ENCODE measurements around the gene PPP2R5B. TPM values are rescaled to one million over a fixed set of nuclear protein-coding genes. Genes with fewer than 3 reads are reported as not detected.
A peak's percentile ranks its signal among the peaks of the same experiment; 100 is the strongest.

Gene PPP2R5B
- total and polyA plus RNA-seq, 9 of the 15 experiments (the other 6 are each of a cell fraction or from before 2014, with no cell fraction given): 0.10 to 7.8 (median 3.3) TPM

GRCh38 chr11:64923944-64924909 lies at the start of gene PPP2R5B (continued):
- peak; percentile 76 for TF ChIP-seq ZBTB40 (IDR thresholded peaks at IDR 0.05)
- TF ChIP-seq ZBTB40 (CRISPR knock-in tag; IDR thresholded peaks at IDR 0.05): no peak
- TF ChIP-seq MAX (CRISPR knock-in tag; IDR thresholded peaks at IDR 0.05): peak; percentile 10; the same call in 1 of the 2 replicates
- TF ChIP-seq CGGBP1 (CRISPR knock-in tag; IDR thresholded peaks at IDR 0.05): no peak
- no peak for TF ChIP-seq ZNF830 (CRISPR knock-in tag; IDR thresholded peaks at IDR 0.05)
- no peak for TF ChIP-seq ZNF41 (CRISPR knock-in tag; conservative IDR thresholded peaks at IDR 0.05)
- TF ChIP-seq MAFK (IDR thresholded peaks at IDR 0.05; ENCODE audit: low read length): peak; percentile 50
- peak; percentile 72; the same call in 1 of the 2 replicates for TF ChIP-seq GABPB1 (CRISPR knock-in tag; IDR thresholded peaks at IDR 0.05)
- TF ChIP-seq KHSRP (IDR thresholded peaks at IDR 0.05): peak; percentile 53; the same call in 1 of the 2 replicates
- TF ChIP-seq NBN (IDR thresholded peaks at IDR 0.05; ENCODE audit: low read depth): no peak
- TF ChIP-seq KAT8 (IDR thresholded peaks at IDR 0.05; ENCODE audit: low read depth): no peak
- peak; percentile 83; the same call in 1 of the 2 replicates for TF ChIP-seq ZNF766 (CRISPR knock-in tag; conservative IDR thresholded peaks at IDR 0.05)
- peak; percentile 71; the same call in 1 of the 2 replicates for TF ChIP-seq BHLHE40 (IDR thresholded peaks at IDR 0.05; ENCODE audit: low read length)
- TF ChIP-seq ZNF639 (CRISPR knock-in tag; conservative IDR thresholded peaks at IDR 0.05 in 1 of 2, IDR thresholded peaks at IDR 0.05 in 1 of 2): peak in 1 of 2 experiments; percentile 76; a peak in 1 of 4 replicates
- no peak for TF ChIP-seq ARID2 (IDR thresholded peaks at IDR 0.05)
- TF ChIP-seq HNRNPLL (IDR thresholded peaks at IDR 0.05; ENCODE audit: low read depth, low read length, poor library complexity, severe bottlenecking): peak; percentile 54
